GM21528 (cell line): ENCODE data around the gene PVR.
A peak's percentile ranks its signal among the peaks of the same experiment; 100 is the strongest.

Experiments used
- ATAC-seq: cut with Tn5 transposase; IDR thresholded peaks from one replicate; pipeline ENCODE4 v1.9.1; 2021; ENCODE audit warnings: mild to moderate bottlenecking, moderate library complexity; ENCODE audit not compliant: unreplicated experiment, low FRiP score

PVR gene

DNA sequence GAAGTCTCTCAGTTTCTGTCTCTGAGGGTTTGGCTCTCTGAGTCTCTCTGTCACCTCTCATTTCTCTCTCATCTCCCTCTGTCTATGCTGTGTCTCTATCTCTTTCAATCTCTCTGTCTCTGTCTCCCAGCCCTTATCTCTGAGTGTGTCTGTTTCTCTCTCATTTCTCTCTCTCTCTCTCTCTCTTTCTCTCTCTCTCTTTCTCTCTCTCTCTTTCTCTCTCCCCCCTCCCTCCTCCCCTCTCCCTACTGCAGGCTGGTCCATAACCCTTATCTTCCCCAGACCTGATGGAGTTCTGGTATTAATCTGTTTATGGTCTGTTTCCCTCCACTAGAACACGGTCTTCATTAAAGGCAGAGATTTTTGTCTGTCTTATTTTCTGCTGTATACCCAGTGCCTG, 1.3 kb upstream of the PVR start:
- no peak for ATAC-seq

DNA sequence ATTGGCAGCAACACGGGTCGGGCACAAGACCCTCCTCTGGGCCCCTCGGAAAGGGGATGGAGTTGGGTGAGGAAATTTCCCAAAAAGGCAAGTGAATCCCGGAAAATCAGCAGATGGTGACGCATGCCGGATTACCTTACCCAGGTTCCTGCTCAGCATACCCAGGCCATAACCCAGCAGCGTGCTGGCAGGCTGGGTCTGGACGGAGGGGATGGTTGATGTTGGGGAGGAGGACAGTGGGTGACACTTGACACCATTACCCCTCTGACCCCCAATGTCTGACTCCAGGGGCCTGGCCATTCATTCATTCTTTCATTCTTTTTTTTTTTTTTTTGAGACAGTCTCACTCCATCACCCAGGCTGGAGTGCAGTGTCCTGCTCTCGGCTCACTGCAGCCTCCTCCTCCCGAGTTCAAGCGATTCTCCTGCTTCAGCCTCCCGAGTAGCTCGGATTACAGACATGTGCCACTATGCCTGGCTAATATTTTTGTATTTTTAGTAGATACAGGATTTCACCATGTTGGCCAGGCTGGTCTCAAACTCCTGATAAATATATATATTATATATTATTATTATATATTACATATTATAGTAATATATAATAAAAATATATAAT, 799 bp downstream of the PVR start:
- ATAC-seq, result no peak

DNA sequence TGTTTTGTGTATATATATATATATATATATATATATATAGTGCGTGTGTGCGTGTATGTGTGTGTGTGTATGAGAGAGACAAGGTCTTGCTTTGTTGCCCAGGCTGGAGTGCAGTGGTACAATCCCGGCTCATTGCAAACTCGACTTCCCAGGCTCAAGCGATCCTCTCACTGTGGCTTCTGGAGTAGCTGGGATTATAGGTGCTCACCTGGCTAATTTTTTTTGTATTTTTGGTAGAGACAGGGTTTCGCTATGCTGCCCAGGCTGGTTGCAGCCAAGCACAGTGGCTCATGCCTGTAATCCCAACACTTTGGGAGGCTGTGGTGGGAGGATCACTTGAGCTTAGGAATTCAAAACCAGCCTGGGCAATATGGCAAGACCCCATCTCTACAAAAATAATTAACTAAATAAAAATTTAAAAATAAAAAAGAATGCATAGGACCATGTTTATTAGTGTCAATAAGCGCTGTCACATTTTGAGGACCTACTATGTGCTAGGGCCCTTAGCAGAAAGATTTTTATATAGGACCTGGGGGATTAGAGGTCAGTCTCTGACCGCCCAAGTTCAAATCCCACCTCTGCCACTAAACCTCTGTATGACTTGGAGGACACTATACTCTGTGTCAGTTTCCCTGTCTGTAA, 1.8 kb downstream of the PVR start:
- ATAC-seq, result no peak

DNA sequence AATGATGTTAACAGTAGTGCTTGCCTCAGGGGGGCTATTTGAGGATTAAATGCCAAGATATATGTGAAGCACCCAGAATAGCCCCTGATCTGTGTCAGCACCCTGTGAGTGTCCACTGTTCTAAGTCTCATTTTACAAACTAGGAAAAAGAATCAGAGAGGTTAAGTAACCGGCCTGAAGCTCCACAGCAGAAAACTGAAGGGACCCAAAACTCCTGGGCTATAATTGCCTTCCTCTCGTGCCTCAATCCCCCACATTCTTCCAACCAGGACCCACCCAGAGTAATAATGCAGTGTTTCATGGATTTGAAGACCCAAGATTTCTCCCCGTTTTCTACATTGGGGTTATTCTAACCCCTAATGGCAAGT, 2.3 kb downstream of the PVR start:
- no peak for ATAC-seq

DNA sequence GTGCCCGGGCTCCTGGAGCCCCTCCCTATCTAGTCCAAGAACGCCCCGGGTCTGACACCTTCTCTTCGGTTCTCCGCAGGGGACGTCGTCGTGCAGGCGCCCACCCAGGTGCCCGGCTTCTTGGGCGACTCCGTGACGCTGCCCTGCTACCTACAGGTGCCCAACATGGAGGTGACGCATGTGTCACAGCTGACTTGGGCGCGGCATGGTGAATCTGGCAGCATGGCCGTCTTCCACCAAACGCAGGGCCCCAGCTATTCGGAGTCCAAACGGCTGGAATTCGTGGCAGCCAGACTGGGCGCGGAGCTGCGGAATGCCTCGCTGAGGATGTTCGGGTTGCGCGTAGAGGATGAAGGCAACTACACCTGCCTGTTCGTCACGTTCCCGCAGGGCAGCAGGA, 3.4 kb downstream of the PVR start:
- no peak for ATAC-seq

DNA sequence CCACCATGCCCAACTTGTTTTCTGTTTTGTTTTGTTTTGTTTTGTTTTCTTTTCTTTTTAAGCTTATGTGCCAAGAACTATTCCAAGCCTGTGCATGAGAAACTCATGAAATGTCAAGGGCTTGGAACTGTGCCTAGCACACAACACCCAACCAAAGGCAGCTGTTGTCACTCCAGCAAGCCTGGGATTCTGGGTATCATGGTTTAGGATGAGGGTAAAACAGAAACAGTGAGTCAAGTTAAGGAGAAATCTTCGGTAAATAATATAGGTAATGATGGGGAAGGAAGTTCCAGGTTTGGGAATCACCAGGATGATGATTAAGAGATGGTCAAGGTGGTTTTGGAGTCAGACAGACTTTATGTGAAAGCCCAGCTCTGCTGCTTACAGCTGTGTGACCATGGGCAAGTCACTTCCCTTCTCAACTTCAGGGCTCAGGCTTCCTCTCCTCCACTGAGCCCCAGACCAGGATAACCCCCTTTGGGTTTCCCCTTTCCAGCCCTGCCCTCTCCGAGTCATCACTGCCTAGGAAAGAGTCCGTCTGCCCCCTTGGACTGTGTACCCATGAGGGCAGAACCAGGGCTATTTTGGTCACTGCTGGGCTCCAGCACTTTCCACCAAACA, 5.0 kb downstream of the PVR start:
- ATAC-seq, result no peak

DNA sequence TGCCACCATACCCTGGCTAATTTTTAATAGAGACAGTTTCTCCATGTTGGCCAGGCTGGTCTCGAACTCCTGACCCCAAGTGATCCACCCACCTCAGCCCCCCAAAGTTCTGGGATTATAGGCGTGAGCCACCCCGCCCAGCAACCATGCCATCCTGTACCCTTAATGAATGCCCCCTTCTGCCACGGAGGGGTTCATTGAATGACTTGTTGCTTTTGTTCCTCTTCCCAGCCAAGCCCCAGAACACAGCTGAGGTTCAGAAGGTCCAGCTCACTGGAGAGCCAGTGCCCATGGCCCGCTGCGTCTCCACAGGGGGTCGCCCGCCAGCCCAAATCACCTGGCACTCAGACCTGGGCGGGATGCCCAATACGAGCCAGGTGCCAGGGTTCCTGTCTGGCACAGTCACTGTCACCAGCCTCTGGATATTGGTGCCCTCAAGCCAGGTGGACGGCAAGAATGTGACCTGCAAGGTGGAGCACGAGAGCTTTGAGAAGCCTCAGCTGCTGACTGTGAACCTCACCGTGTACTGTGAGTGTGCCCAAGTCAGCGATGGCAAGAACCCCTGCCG, 6.0 kb downstream of the PVR start:
- no peak for ATAC-seq

DNA sequence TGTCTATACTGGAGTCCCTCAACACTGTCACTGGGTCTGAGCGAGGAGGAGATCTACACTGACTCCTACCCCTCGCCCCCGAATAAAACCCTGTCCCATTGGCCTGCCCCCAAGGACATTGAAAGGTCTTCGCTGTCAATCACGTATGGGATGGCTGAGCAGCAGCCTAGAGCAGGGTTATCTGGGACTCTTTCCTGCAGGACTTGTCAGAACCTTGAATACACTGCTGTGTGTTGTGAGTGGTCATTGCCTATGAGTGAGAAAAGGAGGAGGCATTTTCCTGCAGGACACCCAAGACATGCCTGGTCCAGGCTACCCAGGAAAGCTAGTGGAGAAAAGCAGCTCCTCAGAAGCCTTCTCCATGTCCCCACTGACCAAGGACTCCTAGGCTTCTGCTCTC, 9.6 kb downstream of the PVR start:
- ATAC-seq, result no peak

DNA sequence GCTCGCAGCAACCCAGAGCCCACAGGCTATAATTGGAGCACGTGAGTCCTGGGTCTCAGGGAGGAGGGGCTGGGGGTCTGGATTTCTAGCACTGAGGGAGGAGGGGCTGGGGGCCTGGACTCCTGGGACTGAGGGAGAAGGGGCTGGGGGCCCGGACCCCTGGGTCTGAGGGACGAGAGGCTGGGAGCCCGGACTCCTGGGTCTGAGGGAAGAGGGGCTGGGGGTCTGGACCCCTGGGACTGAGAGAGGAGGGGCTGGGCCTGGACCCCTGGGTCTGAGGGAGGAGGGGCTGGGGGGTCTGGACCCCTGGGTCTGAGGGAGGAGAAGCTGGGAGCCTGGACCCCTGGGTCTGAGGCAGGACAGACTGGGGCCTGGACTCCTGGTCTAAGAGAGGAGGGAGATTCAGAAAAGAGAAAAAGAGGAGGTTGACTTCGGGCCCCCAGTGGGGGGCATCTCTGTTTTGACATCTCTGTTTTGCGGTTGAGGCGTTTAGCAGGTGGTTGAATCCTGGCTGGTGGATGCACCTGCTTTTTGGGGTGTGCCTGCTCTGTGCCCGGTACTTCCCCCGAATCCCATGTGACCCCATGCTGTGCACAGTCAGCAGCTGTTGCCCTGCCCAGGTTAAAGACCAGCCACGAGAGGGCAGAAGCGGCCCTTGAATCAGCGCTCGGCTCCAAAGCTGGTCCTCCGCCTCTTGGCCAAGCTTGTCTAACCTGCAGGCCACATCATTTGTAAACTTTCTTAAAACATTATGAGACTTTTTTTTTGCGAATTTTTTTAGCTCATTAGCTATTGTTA, 10.5 kb downstream of the PVR start:
- peak; percentile 72 for ATAC-seq

DNA sequence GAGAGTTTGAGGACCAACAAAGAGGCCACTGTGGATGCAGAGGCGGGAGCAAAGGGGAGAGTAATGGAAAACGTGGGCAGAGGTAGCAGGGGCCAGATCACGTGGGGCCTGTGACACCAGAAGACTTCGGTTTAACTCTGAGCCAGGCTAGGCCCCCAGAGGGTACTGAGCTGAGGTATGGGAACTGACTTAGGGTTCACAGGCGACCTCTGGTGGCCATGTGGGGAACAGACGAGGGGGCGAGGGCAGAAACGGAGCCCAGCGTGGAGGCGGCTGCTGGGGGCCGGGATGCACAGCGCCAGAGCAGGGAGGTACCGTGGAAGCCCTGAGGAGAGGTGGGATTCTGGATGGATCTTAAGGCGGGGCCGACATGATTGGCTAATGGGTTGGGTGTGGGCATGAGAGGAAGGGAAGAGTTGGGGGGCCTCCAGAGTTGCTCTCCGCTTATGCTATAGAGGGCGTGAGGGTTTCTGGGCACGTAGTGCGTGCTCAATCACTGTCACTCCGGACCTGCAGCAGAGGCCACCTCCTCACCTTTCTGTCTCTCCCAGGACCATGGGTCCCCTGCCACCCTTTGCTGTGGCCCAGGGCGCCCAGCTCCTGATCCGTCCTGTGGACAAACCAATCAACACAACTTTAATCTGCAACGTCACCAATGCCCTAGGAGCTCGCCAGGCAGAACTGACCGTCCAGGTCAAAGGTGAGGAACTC, 13.7 kb downstream of the PVR start:
- ATAC-seq, result no peak

DNA sequence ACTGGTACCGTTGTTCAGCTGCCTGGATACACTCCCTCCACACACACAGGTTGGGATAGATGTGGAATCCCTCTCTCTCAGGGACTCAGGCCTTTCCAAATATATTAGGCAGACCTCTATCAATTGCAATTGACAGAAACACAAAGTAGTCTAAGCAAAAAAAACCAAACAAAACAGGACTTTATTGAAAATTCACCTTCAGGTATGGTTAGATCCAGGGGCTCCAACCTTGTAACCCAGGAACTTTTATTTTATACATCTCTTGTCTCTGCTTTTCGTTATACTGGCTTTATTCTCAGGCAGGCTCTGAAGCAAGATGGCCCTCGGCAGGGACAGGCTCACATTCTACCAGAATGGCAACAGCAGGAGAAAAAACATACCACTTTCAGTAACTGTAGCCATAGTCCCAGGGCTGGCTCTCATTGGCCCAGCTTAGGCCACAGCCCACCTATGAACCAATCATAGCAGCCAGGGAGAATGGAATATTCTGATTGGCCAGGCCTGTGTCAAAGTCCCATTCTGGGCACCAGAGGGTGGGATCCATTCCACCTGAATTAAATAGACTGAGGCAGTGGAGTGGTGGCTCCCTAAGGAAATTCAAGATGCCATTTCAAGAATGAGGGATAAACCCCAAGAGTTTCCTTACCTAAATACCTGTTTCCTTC, 14.5 kb downstream of the PVR start:
- no peak for ATAC-seq

DNA sequence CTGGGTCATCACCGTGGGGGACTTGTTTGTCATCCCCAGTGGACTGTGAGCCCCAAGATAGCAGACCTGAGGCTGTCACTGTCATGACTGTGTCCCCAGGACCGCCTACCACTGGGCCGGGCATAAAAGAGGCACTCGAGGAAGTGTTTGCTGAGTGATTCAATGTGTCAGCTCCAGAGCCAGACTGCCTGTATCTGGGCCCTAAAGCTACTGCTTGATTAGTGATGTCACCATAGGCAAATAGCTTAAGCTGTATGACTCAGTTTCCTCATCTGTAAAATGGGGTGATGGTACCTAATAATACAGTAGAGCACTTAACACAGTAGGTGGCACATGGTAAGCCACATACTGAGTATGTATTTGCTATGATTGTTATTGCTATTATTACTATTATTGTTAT, 16.4 kb downstream of the PVR start:
- no peak for ATAC-seq

DNA sequence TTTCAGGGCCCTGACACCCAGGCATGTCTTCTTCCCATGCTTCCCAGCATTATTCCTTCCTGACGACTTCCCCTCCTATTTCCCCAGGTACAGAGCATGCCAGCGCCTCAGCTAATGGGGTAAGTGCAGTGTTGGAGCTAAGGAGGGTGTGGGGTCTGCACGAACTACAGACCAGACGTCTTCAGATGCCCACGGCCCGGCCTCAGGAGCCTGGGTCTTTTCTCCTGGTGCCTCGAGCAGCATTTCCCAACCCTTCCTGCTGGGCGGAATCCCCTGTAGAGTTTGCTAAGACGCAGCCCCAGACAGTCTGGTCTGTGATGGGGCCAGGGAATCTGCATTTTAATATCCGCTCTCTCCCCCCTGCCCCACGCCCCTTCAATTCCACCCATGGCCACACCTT, 17.5 kb downstream of the PVR start:
- no peak for ATAC-seq

DNA sequence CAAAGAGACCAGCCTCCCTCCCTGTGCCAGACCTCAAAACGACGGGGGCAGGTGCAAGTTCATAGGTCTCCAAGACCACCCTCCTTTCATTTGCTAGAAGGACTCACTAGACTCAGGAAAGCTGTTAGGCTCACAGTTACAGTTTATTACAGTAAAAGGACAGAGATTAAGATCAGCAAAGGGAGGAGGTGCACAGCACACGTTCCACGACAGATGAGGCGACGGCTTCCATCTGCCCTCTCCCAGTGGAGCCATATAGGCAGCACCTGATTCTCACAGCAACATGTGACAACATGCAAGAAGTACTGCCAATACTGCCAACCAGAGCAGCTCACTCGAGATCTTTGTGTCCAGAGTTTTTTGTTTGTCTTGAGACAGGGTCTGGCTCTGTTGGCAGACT, 18.2 kb downstream of the PVR start:
- ATAC-seq, result no peak

DNA sequence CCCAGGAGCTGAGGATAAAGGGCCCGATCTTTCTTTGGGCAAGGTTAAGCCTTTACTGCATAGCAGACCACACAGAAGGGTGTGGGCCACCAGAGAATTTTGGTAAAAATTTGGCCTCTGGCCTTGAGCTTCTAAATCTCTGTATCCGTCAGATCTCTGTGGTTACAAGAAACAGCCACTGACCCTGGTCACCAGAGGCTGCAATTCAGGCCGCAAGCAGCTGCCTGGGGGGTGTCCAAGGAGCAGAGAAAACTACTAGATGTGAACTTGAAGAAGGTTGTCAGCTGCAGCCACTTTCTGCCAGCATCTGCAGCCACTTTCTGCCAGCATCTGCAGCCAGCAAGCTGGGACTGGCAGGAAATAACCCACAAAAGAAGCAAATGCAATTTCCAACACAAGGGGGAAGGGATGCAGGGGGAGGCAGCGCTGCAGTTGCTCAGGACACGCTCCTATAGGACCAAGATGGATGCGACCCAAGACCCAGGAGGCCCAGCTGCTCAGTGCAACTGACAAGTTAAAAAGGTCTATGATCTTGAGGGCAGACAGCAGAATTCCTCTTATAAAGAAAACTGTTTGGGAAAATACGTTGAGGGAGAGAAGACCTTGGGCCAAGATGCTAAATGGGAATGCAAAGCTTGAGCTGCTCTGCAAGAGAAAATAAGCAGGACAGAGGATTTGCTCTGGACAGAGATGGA, 19.1 kb downstream of the PVR start:
- no peak for ATAC-seq

DNA sequence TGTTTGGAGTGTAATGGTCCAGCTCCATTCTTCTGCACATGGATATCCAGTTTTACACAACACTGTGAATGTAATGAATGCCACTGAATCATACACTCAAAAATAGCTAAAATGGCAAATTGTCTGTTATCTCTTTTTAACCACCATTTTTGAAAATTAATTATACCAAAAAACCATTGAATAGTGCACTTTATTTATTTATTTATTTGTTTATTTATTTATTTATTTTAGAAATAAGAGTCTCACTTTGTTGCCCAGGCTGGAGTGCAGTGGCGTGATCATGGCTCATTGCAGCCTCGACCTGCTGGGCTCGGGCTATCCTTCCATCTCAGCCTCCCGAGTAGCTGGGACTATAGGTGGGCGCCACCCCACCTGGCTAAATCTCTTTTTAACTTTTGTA, 20.3 kb downstream of the PVR start:
- ATAC-seq, result no peak

DNA sequence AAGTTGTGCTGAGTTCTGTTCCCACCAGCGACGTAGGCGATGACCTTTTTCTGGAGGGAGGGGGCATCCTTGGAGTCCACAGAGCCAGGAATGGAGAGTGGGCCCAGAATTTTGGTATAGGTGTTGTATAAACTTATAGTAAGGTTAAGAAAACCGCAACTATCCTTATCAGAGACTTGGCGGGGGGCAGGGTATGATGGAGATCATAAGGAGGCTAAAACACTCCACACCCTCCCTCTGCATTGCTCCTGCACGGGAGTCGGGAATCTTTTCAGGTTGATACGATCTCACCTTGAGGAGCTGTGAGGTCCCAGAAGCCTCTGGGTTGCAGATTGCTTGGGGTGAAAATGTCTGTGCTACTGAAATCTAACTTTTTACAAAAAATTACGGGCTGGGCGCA, 21.3 kb downstream of the PVR start:
- no peak for ATAC-seq

DNA sequence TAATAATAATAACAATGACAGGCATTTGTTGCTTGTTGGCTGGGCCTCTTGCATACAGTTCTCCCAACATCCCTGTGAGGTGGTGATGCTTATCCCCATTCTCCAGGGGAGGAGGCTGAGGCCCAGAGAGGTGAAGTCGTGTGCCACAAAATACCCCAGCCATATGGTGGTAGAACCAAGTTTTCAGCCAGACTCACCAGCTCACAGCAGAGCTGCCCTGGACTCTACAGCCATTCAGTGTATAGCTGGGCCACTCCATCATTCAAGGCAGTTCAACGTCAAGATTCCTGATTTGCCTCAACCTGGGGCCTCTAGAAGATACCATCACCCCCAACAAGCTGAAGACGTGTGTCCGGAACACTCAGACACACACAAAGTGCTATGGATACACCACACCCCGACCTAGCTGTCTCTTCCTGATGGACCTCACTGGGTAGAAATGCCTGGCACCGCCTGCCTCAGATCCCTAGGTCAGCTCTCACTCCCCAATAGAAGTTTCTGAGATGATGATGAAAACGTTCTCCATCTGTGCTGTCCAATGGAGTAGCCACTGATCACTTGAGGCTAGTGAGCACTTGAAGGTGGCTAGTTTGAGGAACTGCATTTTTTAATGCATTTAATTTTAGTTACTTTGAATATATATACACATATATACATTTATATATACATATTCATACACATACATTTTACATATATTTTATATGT, 23.3 kb downstream of the PVR start:
- no peak for ATAC-seq
